Measurements from ENCODE around the gene OGFOD2. TPM values are rescaled to one million over a fixed set of nuclear protein-coding genes. Genes with fewer than 3 reads are reported as not detected.
A peak's percentile ranks its signal among the peaks of the same experiment; 100 is the strongest.

The OGFOD2 gene
- total and polyA plus RNA-seq, 2 of the 13 experiments (the other 11 are each of a cell fraction or from before 2014, with no cell fraction given) = 13.2 to 14.6 TPM

GRCh38 chr12:122984612-122985337, 9.7 kb downstream of the OGFOD2 start (continued):
- TF ChIP-seq SNAPC2 (CRISPR knock-in tag; IDR thresholded peaks at IDR 0.05) (peak; percentile 70; the same call in 1 of the 2 replicates), RXRA (CRISPR knock-in tag; IDR thresholded peaks at IDR 0.05) (peak; percentile 89), ZNF460 (CRISPR knock-in tag; IDR thresholded peaks at IDR 0.05; ENCODE audit: borderline replicate concordance) (peak; percentile 61; the same call in 1 of the 2 replicates), ZNF260 (CRISPR knock-in tag; IDR thresholded peaks at IDR 0.05; ENCODE audit: borderline replicate concordance, low read depth) (no peak), ZNF121 (CRISPR knock-in tag; IDR thresholded peaks at IDR 0.05) (0 out of 2 replicates have a peak, but pooled peaks have one; percentile 34), RFX1 (IDR thresholded peaks at IDR 0.05) (no peak), ZNF780A (CRISPR knock-in tag; IDR thresholded peaks at IDR 0.05) (no peak), GATA4 (IDR thresholded peaks at IDR 0.05; ENCODE audit: borderline replicate concordance, low read depth) (no peak), SAFB2 (CRISPR knock-in tag; IDR thresholded peaks at IDR 0.05; ENCODE audit: borderline replicate concordance, low read depth) (0 out of 2 replicates have a peak, but pooled peaks have one; percentile 36), ZNF550 (CRISPR knock-in tag; IDR thresholded peaks at IDR 0.05; ENCODE audit: borderline replicate concordance) (no peak), MTA3 (CRISPR knock-in tag; IDR thresholded peaks at IDR 0.05) (no peak), NFAT5 (CRISPR knock-in tag; IDR thresholded peaks at IDR 0.05) (0 out of 2 replicates have a peak, but pooled peaks have one; percentile 34), ZNF275 (CRISPR knock-in tag; IDR thresholded peaks at IDR 0.05; ENCODE audit: borderline replicate concordance) (no peak; the same call in 1 of the 2 replicates), ZFP41 (CRISPR knock-in tag; IDR thresholded peaks at IDR 0.05; ENCODE audit: borderline replicate concordance) (0 out of 2 replicates have a peak, but pooled peaks have one; percentile 30), ZNF138 (CRISPR knock-in tag; IDR thresholded peaks at IDR 0.05; ENCODE audit: low read depth) (no peak), TEAD3 (CRISPR knock-in tag; optimal IDR thresholded peaks at IDR 0.05; ENCODE audit: borderline replicate concordance) (peak; percentile 27), ZNF782 (CRISPR knock-in tag; IDR thresholded peaks at IDR 0.05; ENCODE audit: borderline replicate concordance) (no peak), ZNF510 (CRISPR knock-in tag; IDR thresholded peaks at IDR 0.05; ENCODE audit: low read depth) (no peak), ATF4 (CRISPR knock-in tag; IDR thresholded peaks at IDR 0.05) (0 out of 4 replicates have a peak, but pooled peaks of 1 of the 2 experiments have one; percentile 22), BHLHE40 (IDR thresholded peaks at IDR 0.05; ENCODE audit: low read length) (peak; percentile 38; the same call in 1 of the 2 replicates)

Measured in HepG2 (cell line).